Right cardiac atrium (tissue), 5 donors: ENCODE results near the gene ADAMTS2. TPM values are rescaled to one million over a fixed set of nuclear protein-coding genes. Genes with fewer than 3 reads are reported as not detected.

Experiments
- ATAC-seq, 2 donors: fragments of 200-7000 bp; cut with Tn5 transposase; one replicate each; pipeline versions ENCODE4 v1.8.0 to v1.9.1; 2020; ENCODE audit warnings: moderate library complexity in 2 of 2, mild to moderate bottlenecking in 1 of 2
- DNase-seq, 3 donors: peaks; one replicate each; pipeline ENCODE4 v3.0.0-alpha.2; 2020
- H3K27ac ChIP-seq: one replicate; pipeline ENCODE4 v1.5.1; 2013; ENCODE audit warnings: mild to moderate bottlenecking, low read length, control low read depth, moderate library complexity
- H3K27me3 ChIP-seq: one replicate; pipeline ENCODE4 v1.6.1; 2013; ENCODE audit not compliant: control insufficient read depth, insufficient read depth
- H3K4me1 ChIP-seq: one replicate; pipeline ENCODE4 v1.6.1; 2013; ENCODE audit warnings: low read length; ENCODE audit not compliant: control insufficient read depth, insufficient read depth
- H3K4me3 ChIP-seq: one replicate; pipeline ENCODE4 v1.5.1; 2013; ENCODE audit warnings: low read length, control low read depth
- H3K9me3 ChIP-seq: one replicate; pipeline ENCODE4 v1.6.1; 2013; ENCODE audit warnings: low read length; ENCODE audit not compliant: control insufficient read depth
- WGBS: extraction: QIAGEN DNeasy Blood & Tissue Kit; methylation state at CpG from one replicate; pipeline ENCODE4 v1.1.7; 2013; 5-methylcytosine and 5-hydroxymethylcytosine counted together
- intact Hi-C, 4 donors: fragments of 100-400 bp; cut with DNase I; formaldehyde crosslinking; loops; one replicate each; pipeline versions ENCODE4 v1.11.0 to v1.14.0; 2022 to 2023
- polyA plus RNA-seq: library from polyadenylated mRNA; stranded (reverse); fragments of 200-250 nt; gene quantifications from one replicate; pipeline ENCODE4 v1.2.3, GENCODE V29; 2013
- total RNA-seq, 4 donors: library from RNA; stranded (reverse); fragmentation: NEBNext Ultra II Directional; extraction: Animal tissue kit (Norgen Biotek cat#: 25700); gene quantifications; one replicate each; pipeline ENCODE4 v1.2.1, GENCODE V29; 2021
- donor health status: healthy with polysubstance abuse.
- donor health status: DM: no; HTN: yes; CAD: no.
- donor health status: DM: no; HTN: no; CAD: no.
- donor health status: DM: no; HTN: yes; CAD: no; lungs with severe emphysema.
- donor health status: DM: yes; HTN: yes; CAD: no.

The ADAMTS2 gene
- total and polyA plus RNA-seq, 5 donors = 7.0 to 23.2 (median 14.7) TPM

- Histone ChIP-seq H3K4me3 (no peak overlapping the region), H3K9me3 (no peaks in the 10 kb centered on the region), H3K27ac (no peak overlapping the region), H3K27me3 (no peaks in the 10 kb centered on the region), H3K4me1 (no peaks in the 10 kb centered on the region)
- DNase-seq = peak; percentile 44 to 78 (median 75)
- ATAC-seq = peak; percentile 20 to 44
- WGBS = 37% methylated on average over 13 of the region's 13 CpGs
- intact Hi-C loops = loop anchor here in 1 of 4 donors (10.0 kb wide), 1 partner anchor 178 kb away; no protein-coding TSS in a partner anchor
Observed at GRCh38 chr5:179342577-179342976, 2.7 kb downstream of the ADAMTS2 start.

- H3K4me1 ChIP-seq = no peaks in the 10 kb centered on the region
- no peak overlapping the region for H3K4me3 ChIP-seq
- DNase-seq = no peak
- WGBS = 90% methylated on average over 8 of the region's 8 CpGs
- intact Hi-C loops = loop anchor here in 1 of 4 donors (10.0 kb wide), 1 partner anchor 176 kb away; no protein-coding TSS in a partner anchor
- H3K27me3 ChIP-seq = no peaks in the 10 kb centered on the region
- no peak for ATAC-seq
- H3K9me3 ChIP-seq = no peaks in the 10 kb centered on the region
- H3K27ac ChIP-seq = no peak overlapping the region
Observed at GRCh38 chr5:179340465-179340864, 4.8 kb downstream of the ADAMTS2 start.

GRCh38 chr5:179339996-179340395 is 5.3 kb downstream of the ADAMTS2 start:
- Histone ChIP-seq H3K9me3 (no peaks in the 10 kb centered on the region), H3K4me1 (no peaks in the 10 kb centered on the region), H3K4me3 (no peak overlapping the region), H3K27me3 (no peaks in the 10 kb centered on the region), H3K27ac (no peak overlapping the region)
- ATAC-seq = no peak
- WGBS = 87% methylated on average over 10 of the region's 10 CpGs
- peak in 2 of 3 donors; percentile 40 to 50 for DNase-seq
- intact Hi-C loops = loop anchor here in 1 of 4 donors (10.0 kb wide), 1 partner anchor 175 kb away; no protein-coding TSS in a partner anchor

GRCh38 chr5:179339081-179339480 is 6.2 kb downstream of the ADAMTS2 start:
- Histone ChIP-seq H3K4me3 (no peak overlapping the region), H3K4me1 (no peaks in the 10 kb centered on the region), H3K27ac (no peak overlapping the region), H3K9me3 (no peaks in the 10 kb centered on the region), H3K27me3 (no peaks in the 10 kb centered on the region)
- intact Hi-C loops = no loop called here
- 81% methylated on average over 5 of the region's 5 CpGs for WGBS
- ATAC-seq = no peak
- DNase-seq = peak in 1 of 3 donors; percentile 28

- WGBS = 78% methylated on average over 23 of the region's 23 CpGs
- H3K27me3 ChIP-seq = no peaks in the 10 kb centered on the region
- H3K9me3 ChIP-seq = no peaks in the 10 kb centered on the region
- no peak for ATAC-seq
- H3K4me1 ChIP-seq = no peaks in the 10 kb centered on the region
- intact Hi-C loops = no loop called here
- no peak overlapping the region for H3K4me3 ChIP-seq
- no peak overlapping the region for H3K27ac ChIP-seq
- DNase-seq = peak in 2 of 3 donors; percentile 29 to 41
Observed at GRCh38 chr5:179337796-179338676, 7.2 kb downstream of the ADAMTS2 start.

- Histone ChIP-seq H3K27ac (no peak overlapping the region), H3K27me3 (no peaks in the 10 kb centered on the region), H3K4me1 (no peaks in the 10 kb centered on the region), H3K9me3 (no peaks in the 10 kb centered on the region), H3K4me3 (no peak overlapping the region)
- intact Hi-C loops = no loop called here
- WGBS = 83% methylated on average over 25 of the region's 25 CpGs
- no peak for ATAC-seq
- DNase-seq = peak in 2 of 3 donors; percentile 14 to 32
Observed at GRCh38 chr5:179336871-179337795, 8.1 kb downstream of the ADAMTS2 start.

GRCh38 chr5:179336126-179336870 is 9.0 kb downstream of the ADAMTS2 start:
- ATAC-seq (peak in 1 of 2 donors; percentile 25), DNase-seq (peak in 2 of 3 donors; percentile 30 to 41)
- WGBS = 67% methylated on average over 36 of the region's 36 CpGs
- Histone ChIP-seq H3K9me3 (no peaks in the 10 kb centered on the region), H3K4me3 (no peak overlapping the region), H3K27me3 (no peaks in the 10 kb centered on the region), H3K4me1 (no peaks in the 10 kb centered on the region), H3K27ac (no peak overlapping the region)
- intact Hi-C loops = no loop called here

- no peaks in the 10 kb centered on the region for H3K9me3 ChIP-seq
- 76% methylated on average over 24 of the region's 24 CpGs for WGBS
- ATAC-seq = no peak
- intact Hi-C loops = no loop called here
- no peak overlapping the region for H3K27ac ChIP-seq
- H3K27me3 ChIP-seq = no peaks in the 10 kb centered on the region
- peak in 2 of 3 donors; percentile 2 to 36 for DNase-seq
- H3K4me1 ChIP-seq = no peaks in the 10 kb centered on the region
- H3K4me3 ChIP-seq = no peak overlapping the region
Observed at GRCh38 chr5:179333796-179334761, 11.2 kb downstream of the ADAMTS2 start.

- 88% methylated on average over 13 of the region's 13 CpGs for WGBS
- DNase-seq (peak in 2 of 3 donors; percentile 11 to 38), ATAC-seq (no peak)
- intact Hi-C loops = no loop called here
- H3K27me3 ChIP-seq = no peaks in the 10 kb centered on the region
- H3K4me3 ChIP-seq = no peak overlapping the region
- no peaks in the 10 kb centered on the region for H3K4me1 ChIP-seq
- no peaks in the 10 kb centered on the region for H3K9me3 ChIP-seq
- no peak overlapping the region for H3K27ac ChIP-seq
Observed at GRCh38 chr5:179332741-179333290, 12.4 kb downstream of the ADAMTS2 start.
